HepG2 (cell line): Measurements from ENCODE around the gene FMC1. TPM values are rescaled to one million over a fixed set of nuclear protein-coding genes. Genes with fewer than 3 reads are reported as not detected.
A peak's percentile ranks its signal among the peaks of the same experiment; 100 is the strongest.

Source experiments
- BCLAF1 ChIP-seq: fragments of 450-650 bp; IDR thresholded peaks from 2 replicates; pipeline ENCODE4 v1.6.1; 2017; ENCODE audit warnings: mild to moderate bottlenecking
- GLI4 ChIP-seq: sonication (generic); formaldehyde crosslinking; IDR thresholded peaks from 2 replicates; pipeline ENCODE4 v1.5.1; 2020; ENCODE audit warnings: missing genetic modification reagents, mild to moderate bottlenecking, moderate library complexity, borderline replicate concordance
- SALL1 ChIP-seq: sonication (generic); formaldehyde crosslinking; IDR thresholded peaks from 2 replicates; pipeline ENCODE4 v1.8.0; 2022; ENCODE audit warnings: mild to moderate bottlenecking, missing genetic modification reagents
- SATB2 ChIP-seq: sonication (generic); formaldehyde crosslinking; IDR thresholded peaks from 2 replicates; pipeline ENCODE4 v1.5.0; 2020; ENCODE audit warnings: missing genetic modification reagents
- U2AF2 ChIP-seq: fragments of 200-400 bp; formaldehyde crosslinking; IDR thresholded peaks from 2 replicates; pipeline ENCODE4 v1.6.1; 2017; ENCODE audit warnings: low read depth, mild to moderate bottlenecking, low read length
- USF2 ChIP-seq, 2 experiments: sonication (generic) in 1 of 2; formaldehyde crosslinking in 1 of 2; IDR thresholded peaks; 2 replicates each; pipeline versions ENCODE4 v1.5.1 to v1.6.1; 2011 to 2020; ENCODE audit warnings: borderline replicate concordance in 1 of 2, low read depth in 1 of 2, low read length in 1 of 2, mild to moderate bottlenecking in 1 of 2, missing genetic modification reagents in 1 of 2, moderate library complexity in 1 of 2
- ZBTB34 ChIP-seq: sonication (generic); formaldehyde crosslinking; IDR thresholded peaks from 2 replicates; pipeline ENCODE4 v1.8.0; 2022; ENCODE audit warnings: mild to moderate bottlenecking, missing genetic modification reagents
- ZFP1 ChIP-seq: IDR thresholded peaks from 2 replicates; pipeline ENCODE4 v1.6.1; 2016
- ZKSCAN8 ChIP-seq: IDR thresholded peaks from 2 replicates; pipeline ENCODE4 v1.6.1; 2016; ENCODE audit warnings: borderline replicate concordance, missing genetic modification reagents, missing compliant biosample characterization
- ZNF512 ChIP-seq: sonication (generic); formaldehyde crosslinking; IDR thresholded peaks from 2 replicates; pipeline ENCODE4 v1.4.0; 2020; ENCODE audit warnings: mild to moderate bottlenecking, missing genetic modification reagents
- ZNF552 ChIP-seq: sonication (generic); formaldehyde crosslinking; IDR thresholded peaks from 2 replicates; pipeline ENCODE4 v1.9.0; 2022; ENCODE audit warnings: missing genetic modification reagents, mild to moderate bottlenecking, borderline replicate concordance
- ZNF616 ChIP-seq: sonication (generic); formaldehyde crosslinking; IDR thresholded peaks from 2 replicates; pipeline ENCODE4 v1.5.0; 2020; ENCODE audit warnings: low read depth, mild to moderate bottlenecking, missing genetic modification reagents
- ZSCAN30 ChIP-seq: sonication (generic); formaldehyde crosslinking; IDR thresholded peaks from 2 replicates; pipeline ENCODE4 v1.5.0; 2020; ENCODE audit warnings: mild to moderate bottlenecking, missing genetic modification reagents
- ZZZ3 ChIP-seq: sonication (generic); formaldehyde crosslinking; IDR thresholded peaks from 2 replicates; pipeline ENCODE4 v1.4.0; 2020; ENCODE audit warnings: missing genetic modification reagents, mild to moderate bottlenecking, borderline replicate concordance
- polyA plus RNA-seq, 8 experiments: library from polyadenylated mRNA; depleted of rRNA in 3 of 8; stranded (reverse) in 7 of 8; unstranded in 1 of 8; fragments of >200 nt; fragmentation: Illumina TruSeq in 4 of 8; extraction: Trizol in 4 of 8; gene quantifications; 2 replicates each; pipeline versions ENCODE4 v1.2.1 to v1.2.3, GENCODE V29; 2011 to 2016; ENCODE audit warnings: low read depth in 4 of 8, missing spikeins in 1 of 8, mixed read lengths in 1 of 8; ENCODE audit not compliant: insufficient read depth in 1 of 8
- total RNA-seq, 5 experiments: library from RNA; depleted of rRNA; stranded (reverse); fragments of >200 nt; fragmentation: Illumina TruSeq; extraction: Trizol; gene quantifications; 2 replicates each; pipeline ENCODE4 v1.2.3, GENCODE V29; 2016; ENCODE audit warnings: low read depth in 1 of 5

FMC1 gene
- total and polyA plus RNA-seq, 2 of the 13 experiments (the other 11 are each of a cell fraction or from before 2014, with no cell fraction given): 39.2 to 50.7 TPM

- TF ChIP-seq USF2 (IDR thresholded peaks at IDR 0.05; ENCODE audit: low read depth, low read length) (peak; percentile 98), USF2 (CRISPR knock-in tag; IDR thresholded peaks at IDR 0.05; ENCODE audit: borderline replicate concordance) (peak; percentile 98; the same call in 1 of the 2 replicates), ZFP1 (peak; percentile 76), ZNF552 (CRISPR knock-in tag) (peak; percentile 44; the same call in 1 of the 2 replicates), U2AF2 (no peak), SATB2 (CRISPR knock-in tag) (0 out of 2 replicates have a peak, but pooled peaks have one; percentile 31), ZSCAN30 (CRISPR knock-in tag) (no peak), BCLAF1 (no peak), ZZZ3 (peak; percentile 96; the same call in 1 of the 2 replicates), GLI4 (CRISPR knock-in tag) (0 out of 2 replicates have a peak, but pooled peaks have one; percentile 32), ZKSCAN8 (CRISPR knock-in tag) (peak; percentile 32; the same call in 1 of the 2 replicates), SALL1 (CRISPR knock-in tag) (peak; percentile 90), ZBTB34 (CRISPR knock-in tag) (peak; percentile 86), ZNF512 (no peak), ZNF616 (CRISPR knock-in tag) (peak; percentile 52; the same call in 1 of the 2 replicates)
These were observed 915 bp upstream of the FMC1 start (continued) for GRCh38 chr7:139340037-139340807.
